ENCODE measurements around the gene IGFL4.

The IGFL4 gene

DNA sequence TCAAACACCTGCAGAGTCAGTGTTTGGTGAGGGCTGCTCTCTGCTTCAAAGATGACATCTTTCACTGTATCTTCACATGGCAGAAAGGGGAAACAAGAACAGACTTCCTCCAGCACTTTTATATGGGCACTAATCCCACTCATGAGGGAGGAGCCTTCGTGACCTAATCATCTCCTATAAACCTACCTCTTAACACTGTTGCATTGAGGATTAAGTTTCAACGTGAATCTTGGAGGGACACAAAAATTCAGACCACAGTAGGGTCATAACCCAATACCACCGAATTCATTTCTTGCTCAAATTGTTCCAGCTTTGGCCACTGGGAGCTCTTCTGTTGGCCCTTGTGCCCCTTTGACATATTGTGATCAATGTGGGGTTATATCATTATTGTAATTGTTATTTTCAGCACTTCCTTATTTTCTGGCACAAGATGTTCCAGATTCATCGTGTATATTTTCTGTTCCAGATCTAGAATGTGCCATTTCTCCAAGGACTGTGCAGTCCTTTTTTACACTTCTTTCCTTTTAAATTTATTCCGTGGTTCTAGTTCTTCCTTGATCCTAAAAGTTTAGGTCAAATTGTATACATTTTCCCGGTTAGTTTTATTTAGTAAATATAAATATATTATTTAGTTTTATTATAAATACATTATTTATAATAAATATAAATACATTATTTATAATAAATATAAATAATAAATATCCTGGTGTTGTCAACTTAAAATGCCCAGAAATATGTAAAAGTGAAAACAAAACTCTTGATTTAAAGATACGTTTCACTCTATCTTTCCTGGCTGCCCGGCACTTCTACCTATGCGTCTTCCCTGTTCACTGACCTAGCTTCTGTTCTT, 35.5 kb upstream of the IGFL4 start:
- TF ChIP-seq, protein P1, sequence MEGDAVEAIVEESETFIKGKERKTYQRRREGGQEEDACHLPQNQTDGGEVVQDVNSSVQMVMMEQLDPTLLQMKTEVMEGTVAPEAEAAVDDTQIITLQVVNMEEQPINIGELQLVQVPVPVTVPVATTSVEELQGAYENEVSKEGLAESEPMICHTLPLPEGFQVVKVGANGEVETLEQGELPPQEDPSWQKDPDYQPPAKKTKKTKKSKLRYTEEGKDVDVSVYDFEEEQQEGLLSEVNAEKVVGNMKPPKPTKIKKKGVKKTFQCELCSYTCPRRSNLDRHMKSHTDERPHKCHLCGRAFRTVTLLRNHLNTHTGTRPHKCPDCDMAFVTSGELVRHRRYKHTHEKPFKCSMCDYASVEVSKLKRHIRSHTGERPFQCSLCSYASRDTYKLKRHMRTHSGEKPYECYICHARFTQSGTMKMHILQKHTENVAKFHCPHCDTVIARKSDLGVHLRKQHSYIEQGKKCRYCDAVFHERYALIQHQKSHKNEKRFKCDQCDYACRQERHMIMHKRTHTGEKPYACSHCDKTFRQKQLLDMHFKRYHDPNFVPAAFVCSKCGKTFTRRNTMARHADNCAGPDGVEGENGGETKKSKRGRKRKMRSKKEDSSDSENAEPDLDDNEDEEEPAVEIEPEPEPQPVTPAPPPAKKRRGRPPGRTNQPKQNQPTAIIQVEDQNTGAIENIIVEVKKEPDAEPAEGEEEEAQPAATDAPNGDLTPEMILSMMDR (IDR thresholded peaks at IDR 0.05; ENCODE audit: control insufficient read depth, insufficient read depth, low read depth, low read length, missing control alignments) = peak; percentile 7
- no peak overlapping the region for H3K4me3 ChIP-seq (ENCODE audit: control insufficient read depth, low read depth, low read length)
- DNase-seq (ENCODE audit: low read depth) = no peak

DNA sequence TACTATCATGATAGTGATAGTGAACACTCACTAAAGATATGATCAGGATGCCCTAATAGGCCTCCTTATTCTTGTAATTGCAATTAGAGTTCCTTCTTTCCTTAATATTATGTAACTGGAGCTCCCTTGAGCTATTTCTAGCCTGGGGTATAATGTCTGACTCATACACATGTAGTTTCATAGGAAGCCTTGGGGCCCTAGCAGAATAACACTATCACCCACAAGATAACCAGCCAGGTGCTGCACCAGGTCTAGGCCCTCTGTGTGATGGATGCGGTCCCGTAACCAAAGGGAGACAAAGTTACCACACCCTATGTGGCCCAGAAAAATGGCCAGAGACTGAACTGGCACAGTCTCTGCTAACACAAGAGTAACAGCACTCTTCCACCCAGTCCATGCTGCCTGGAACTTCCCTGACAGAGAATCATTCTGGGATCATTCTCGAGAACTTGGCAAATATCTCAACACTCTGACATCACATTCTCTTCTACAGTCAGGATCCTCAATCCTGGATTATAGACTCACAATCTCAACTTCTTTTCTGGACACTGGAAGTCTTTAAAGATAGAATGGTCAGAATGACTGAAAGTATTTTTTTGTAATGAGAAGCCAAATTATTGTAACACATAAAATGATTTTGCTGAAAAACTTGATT, 32.6 kb upstream of the IGFL4 start:
- no peak for DNase-seq (ENCODE audit: low read depth)
- TF ChIP-seq, protein P1 (IDR thresholded peaks at IDR 0.05; ENCODE audit: control insufficient read depth, insufficient read depth, low read depth, low read length, missing control alignments) = no peak
- H3K4me3 ChIP-seq (ENCODE audit: control insufficient read depth, low read depth, low read length) = no peak overlapping the region

DNA sequence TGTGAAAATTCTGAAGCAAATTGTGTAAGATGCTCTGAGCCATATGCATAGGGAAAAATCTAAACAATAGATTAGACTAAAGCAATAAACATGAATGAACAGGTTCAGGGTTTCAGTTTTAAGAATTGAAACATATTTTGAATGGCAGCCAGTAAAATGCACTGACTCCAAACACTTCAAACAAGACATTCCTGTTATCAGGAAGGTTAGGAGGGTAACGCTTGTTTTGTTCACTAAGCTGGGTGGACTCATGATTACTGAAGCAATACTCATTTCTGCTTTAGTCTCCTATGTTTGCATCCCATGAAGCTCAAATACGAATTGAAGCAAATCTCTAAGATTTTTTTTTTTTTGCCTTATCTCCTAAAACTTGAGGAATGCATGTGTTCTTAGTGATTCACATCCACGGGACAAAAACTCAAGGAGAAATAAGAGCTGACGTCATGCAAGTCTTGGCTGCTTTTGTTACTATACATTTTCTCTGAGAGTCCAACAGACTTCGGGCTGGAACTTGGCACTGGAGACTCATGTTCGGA, 29.1 kb upstream of the IGFL4 start:
- H3K4me3 ChIP-seq (ENCODE audit: control insufficient read depth, low read depth, low read length) = no peak overlapping the region
- TF ChIP-seq, protein P1 (IDR thresholded peaks at IDR 0.05; ENCODE audit: control insufficient read depth, insufficient read depth, low read depth, low read length, missing control alignments) = no peak
- DNase-seq (ENCODE audit: low read depth) = peak; percentile 39

DNA sequence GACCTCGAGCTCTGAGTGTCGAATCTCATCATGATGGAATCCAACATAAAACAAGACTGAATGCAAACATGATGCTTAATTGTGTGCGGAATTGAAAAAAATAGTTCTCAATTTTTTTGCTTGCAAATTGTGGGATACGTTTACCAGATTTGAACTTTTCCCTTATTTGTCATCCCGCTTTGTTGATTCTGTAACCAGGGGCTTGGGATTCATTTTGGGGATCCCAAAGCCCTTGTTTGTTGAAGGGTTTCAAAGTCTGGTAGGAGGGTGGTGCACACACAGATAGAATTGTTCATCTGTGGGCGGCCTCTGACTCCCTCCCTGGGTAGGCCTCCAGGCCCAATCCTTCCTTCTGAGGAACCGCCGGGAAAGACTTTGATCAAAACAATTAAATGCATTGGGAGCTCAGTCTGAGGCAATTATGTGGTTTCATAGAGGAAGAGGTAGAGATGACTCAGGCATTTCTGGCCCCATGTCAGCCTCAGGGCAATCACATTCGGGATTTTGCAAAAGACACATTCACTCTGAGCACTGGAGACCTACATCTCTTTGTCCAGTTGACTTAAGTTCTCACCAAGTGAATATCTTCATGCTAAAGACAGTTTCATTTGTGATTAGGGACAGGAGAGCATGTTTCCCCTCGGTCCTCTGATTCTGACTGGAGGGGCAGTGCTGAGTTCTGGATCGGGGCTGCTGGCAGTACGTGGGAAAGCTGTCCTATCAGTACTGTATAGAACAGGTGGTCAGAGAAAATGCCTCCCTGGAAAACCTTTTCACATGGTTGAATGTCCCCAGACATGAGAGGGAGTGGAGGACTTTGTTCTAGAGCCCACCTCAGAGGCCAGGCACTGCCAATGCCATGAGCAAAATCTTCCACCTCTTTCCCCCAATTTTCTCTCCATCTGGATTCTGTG, 27.8 kb upstream of the IGFL4 start:
- TF ChIP-seq, protein P1 (IDR thresholded peaks at IDR 0.05; ENCODE audit: control insufficient read depth, insufficient read depth, low read depth, low read length, missing control alignments) = no peak
- no peak overlapping the region for H3K4me3 ChIP-seq (ENCODE audit: control insufficient read depth, low read depth, low read length)
- DNase-seq (ENCODE audit: low read depth) = peak; percentile 77

DNA sequence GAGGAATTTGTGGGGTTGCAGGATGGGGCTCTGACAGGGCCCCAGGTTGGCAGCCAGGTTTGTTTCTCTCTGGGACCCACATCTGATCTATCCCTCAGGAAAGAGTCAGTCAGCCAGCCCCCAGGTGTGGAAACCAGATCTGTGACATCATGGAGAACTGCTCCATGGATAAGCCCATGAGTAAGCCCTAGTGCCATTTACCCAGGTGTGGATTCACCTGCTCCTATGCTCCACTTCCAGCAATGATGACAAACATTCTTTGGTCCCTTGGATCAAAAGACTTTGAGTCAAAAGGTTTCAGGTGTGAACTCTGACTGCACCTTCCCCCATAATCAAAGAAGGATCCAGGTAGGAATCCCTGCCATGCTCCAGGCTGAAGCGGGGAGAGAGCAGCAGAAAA, 26.9 kb upstream of the IGFL4 start:
- TF ChIP-seq, protein P1 (IDR thresholded peaks at IDR 0.05; ENCODE audit: control insufficient read depth, insufficient read depth, low read depth, low read length, missing control alignments) = no peak
- no peak overlapping the region for H3K4me3 ChIP-seq (ENCODE audit: control insufficient read depth, low read depth, low read length)
- no peak for DNase-seq (ENCODE audit: low read depth)

DNA sequence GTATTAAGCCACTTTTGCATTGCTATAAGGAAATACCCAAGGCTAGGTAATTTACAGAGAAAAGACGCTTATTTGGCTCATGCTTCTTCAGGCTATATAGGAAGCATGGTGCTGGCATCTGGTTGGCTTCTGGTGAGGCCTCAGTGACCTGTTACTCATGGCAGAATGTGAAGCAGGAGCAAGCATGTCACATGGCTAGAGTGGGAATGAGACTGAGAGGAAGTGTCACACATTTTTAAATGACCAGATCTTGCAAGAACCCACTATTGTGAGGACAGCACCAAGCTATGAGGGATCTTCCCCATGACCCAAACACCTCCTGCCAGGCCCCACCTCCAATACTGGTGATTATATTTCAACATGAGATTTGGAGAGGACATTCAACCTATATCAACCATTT, 25.7 kb upstream of the IGFL4 start:
- DNase-seq (ENCODE audit: low read depth) = no peak
- TF ChIP-seq, protein P1 (IDR thresholded peaks at IDR 0.05; ENCODE audit: control insufficient read depth, insufficient read depth, low read depth, low read length, missing control alignments) = no peak
- no peak overlapping the region for H3K4me3 ChIP-seq (ENCODE audit: control insufficient read depth, low read depth, low read length)

Data from AG09309 (cell line).